GM12878 (cell line): ENCODE measurements around the gene LONRF3. TPM values are rescaled to one million over a fixed set of nuclear protein-coding genes. Genes with fewer than 3 reads are reported as not detected.
"Not testable (repeated sequence)": the region's sequence is repeated elsewhere in the genome, so short reads cannot be mapped to it uniquely, and the experiment has no call there.

Source experiments
- ATAC-seq: fragments of 200-7000 bp; cut with Tn5 transposase; 3 replicates; pipeline ENCODE4 v1.9.1; 2020; ENCODE audit warnings: mild to moderate bottlenecking, moderate library complexity
- BruUV-seq: library from RNA; stranded (reverse); fragments of 400-500 nt; replicated peaks from 2 replicates; lab custom pipeline; 2021; lab: Mats Ljungman, UMichigan
- CTCF ChIA-PET: fragments of 300-600 bp; sonication (Branson Sonifier 250); formaldehyde crosslinking; extraction: SDS; loops from one replicate; lab custom pipeline; 2021; ENCODE audit warnings: inconsistent platforms; lab: Yijun Ruan, JAX
- POLR2A ChIA-PET: fragments of 350-600 bp; formaldehyde crosslinking; extraction: SDS; loops from one replicate; lab custom pipeline; 2021; ENCODE audit warnings: inconsistent platforms; lab: Charles Lee
- RAD21 ChIA-PET: fragments of 300-600 bp; sonication (Branson Sonifier 250); formaldehyde crosslinking; loops from one replicate; lab custom pipeline; 2023; ENCODE audit warnings: antibody characterized with exemption; ENCODE audit not compliant: unreplicated experiment; lab: Charles Lee
- SMC1A ChIA-PET: fragments of 300-600 bp; sonication (Branson Sonifier 250); formaldehyde crosslinking; loops from one replicate; lab custom pipeline; 2023; ENCODE audit not compliant: unreplicated experiment, uncharacterized antibody; lab: Charles Lee
- DNase-seq: peaks from one replicate; pipeline ENCODE4 v3.0.0-alpha.2; 2011; ENCODE audit warnings: low read depth, low spot score
- FAIRE-seq: peaks from 3 replicates; lab custom pipeline; 2011; peaks lifted over from hg19 to GRCh38; lab: Jason Lieb, UNC
- H2AFZ ChIP-seq: 2 replicates; pipeline ENCODE4 v1.6.0; 2011; ENCODE audit warnings: low read depth, low read length, control low read depth; ENCODE audit not compliant: control insufficient read depth
- H3K27ac ChIP-seq: 2 replicates; pipeline ENCODE4 v1.5.1; 2011; ENCODE audit warnings: control low read depth; ENCODE audit not compliant: control insufficient read depth, insufficient read depth
- H3K27me3 ChIP-seq, 2 experiments: replicated peaks in 1 of 2; 2 replicates each; pipeline versions ENCODE4 v1.6.0 to v1.6.1; 2011; ENCODE audit warnings: low read length in 1 of 2; ENCODE audit not compliant: control insufficient read depth in 2 of 2, insufficient read depth in 2 of 2
- H3K36me3 ChIP-seq, 2 experiments: 2 replicates each; pipeline ENCODE4 v1.5.1; 2011; ENCODE audit warnings: low read length in 1 of 2; ENCODE audit not compliant: control insufficient read depth in 2 of 2, insufficient read depth in 2 of 2
- H3K4me1 ChIP-seq: 2 replicates; pipeline ENCODE4 v1.6.1; 2011; ENCODE audit warnings: mild to moderate bottlenecking, low read length, moderate library complexity, mixed read lengths; ENCODE audit not compliant: control insufficient read depth, insufficient read depth
- H3K4me2 ChIP-seq: 2 replicates; pipeline ENCODE4 v1.6.0; 2011; ENCODE audit warnings: control low read depth; ENCODE audit not compliant: control insufficient read depth, insufficient read depth
- H3K4me3 ChIP-seq: fragments of 200-600 bp; sonication (generic); 2 replicates; pipeline ENCODE4 v1.5.1; 2016
- H3K79me2 ChIP-seq: 2 replicates; pipeline ENCODE4 v1.6.0; 2011; ENCODE audit warnings: low read length; ENCODE audit not compliant: control insufficient read depth, insufficient read depth
- H3K9ac ChIP-seq: 2 replicates; pipeline ENCODE4 v1.8.0; 2011; ENCODE audit warnings: low read length, control low read depth, mixed read lengths; ENCODE audit not compliant: control insufficient read depth, insufficient read depth
- H3K9me3 ChIP-seq: replicated peaks from 3 replicates; pipeline ENCODE4 v1.5.1; 2011; ENCODE audit warnings: mild to moderate bottlenecking, low read length; ENCODE audit not compliant: control insufficient read depth, insufficient read depth
- H4K20me1 ChIP-seq: 2 replicates; pipeline ENCODE4 v1.6.0; 2011; ENCODE audit not compliant: control insufficient read depth, insufficient read depth
- ESRRA ChIP-seq: IDR thresholded peaks from 2 replicates; pipeline ENCODE4 v1.6.1; 2012; ENCODE audit warnings: mild to moderate bottlenecking, low read length, improper control_type of control experiment
- HDGF ChIP-seq: fragments of 450-650 bp; IDR thresholded peaks from 2 replicates; pipeline ENCODE4 v1.6.1; 2016; ENCODE audit warnings: antibody characterized with exemption
- MXI1 ChIP-seq: fragments of 150-350 bp; IDR thresholded peaks from 2 replicates; pipeline ENCODE4 v1.6.1; 2011; ENCODE audit warnings: low read depth, mild to moderate bottlenecking, inconsistent platforms, low read length, improper control_type of control experiment
- RAD21 ChIP-seq: IDR thresholded peaks from 2 replicates; pipeline ENCODE4 v1.6.1; 2011; ENCODE audit warnings: mild to moderate bottlenecking, low read depth, low read length, moderate library complexity; ENCODE audit not compliant: insufficient read depth
- RELA ChIP-seq: fragments of 450-650 bp; IDR thresholded peaks from 2 replicates; pipeline ENCODE4 v1.8.0; 2014; ENCODE audit warnings: borderline replicate concordance; ENCODE audit not compliant: partially characterized antibody
- SP1 ChIP-seq: IDR thresholded peaks from one replicate; pipeline ENCODE4 v1.6.1; 2011; ENCODE audit warnings: low read depth, low read length
- SUPT20H ChIP-seq: IDR thresholded peaks from 2 replicates; pipeline ENCODE4 v1.6.1; 2011; ENCODE audit warnings: low read depth, mild to moderate bottlenecking, low read length, moderate library complexity, borderline replicate concordance; ENCODE audit not compliant: control insufficient read depth
- WGBS: methylation state at CpG from one replicate; pipeline ENCODE4 v1.1.6; 2016; ENCODE audit warnings: low lambda C conversion rate; ENCODE audit not compliant: insufficient replicate concordance, insufficient coverage; ENCODE audit errors: missing lambda C conversion rate; 5-methylcytosine and 5-hydroxymethylcytosine counted together
- in situ Hi-C: fragments of 300-500 bp; cut with MboI; formaldehyde crosslinking; loops from 9 replicates; pipeline ENCODE4 v1.14.3; 2018; ENCODE audit warnings: mixed read lengths
- intact Hi-C: fragments of 100-400 bp; cut with micrococcal nuclease; formaldehyde crosslinking; loops from one replicate; pipeline ENCODE4 v1.14.2; 2022; ENCODE audit not compliant: unreplicated experiment
- polyA plus RNA-seq, 11 experiments: library from polyadenylated mRNA; depleted of rRNA in 4 of 11; unstranded in 6 of 11; stranded (reverse) in 5 of 11; fragments of >200 nt; fragmentation: Nextera tagmentation in 4 of 11; fragmentation: Illumina TruSeq in 1 of 11; extraction: Ambion mirVana in 4 of 11; extraction: Trizol in 1 of 11; gene quantifications; 1 replicate in 1 of 11; 2 replicates in 10 of 11; pipeline versions ENCODE4 v1.2.1 to v1.2.3, GENCODE V29; 2011 to 2016; ENCODE audit warnings: inconsistent platforms in 2 of 11, missing spikeins in 2 of 11, low read depth in 1 of 11
- total RNA-seq, 4 experiments: library from RNA; depleted of rRNA in 3 of 4; stranded (reverse); fragments of >200 nt in 3 of 4; fragmentation: Illumina TruSeq in 1 of 4; extraction: Trizol in 1 of 4; gene quantifications; 2 replicates each; pipeline versions ENCODE4 v1.2.1 to v1.2.3, GENCODE V29; 2013 to 2021
- TF ChIP-seq, protein P1 (sequence below): fragments of 450-650 bp; IDR thresholded peaks from 2 replicates; pipeline ENCODE4 v1.6.1; 2017; ENCODE audit warnings: borderline replicate concordance

Gene LONRF3
- total and polyA plus RNA-seq, 10 of the 15 experiments (the other 5 are each of a cell fraction or from before 2014, with no cell fraction given): 0.05 to 0.23 (median 0.09) TPM; not detected in 3

DNA sequence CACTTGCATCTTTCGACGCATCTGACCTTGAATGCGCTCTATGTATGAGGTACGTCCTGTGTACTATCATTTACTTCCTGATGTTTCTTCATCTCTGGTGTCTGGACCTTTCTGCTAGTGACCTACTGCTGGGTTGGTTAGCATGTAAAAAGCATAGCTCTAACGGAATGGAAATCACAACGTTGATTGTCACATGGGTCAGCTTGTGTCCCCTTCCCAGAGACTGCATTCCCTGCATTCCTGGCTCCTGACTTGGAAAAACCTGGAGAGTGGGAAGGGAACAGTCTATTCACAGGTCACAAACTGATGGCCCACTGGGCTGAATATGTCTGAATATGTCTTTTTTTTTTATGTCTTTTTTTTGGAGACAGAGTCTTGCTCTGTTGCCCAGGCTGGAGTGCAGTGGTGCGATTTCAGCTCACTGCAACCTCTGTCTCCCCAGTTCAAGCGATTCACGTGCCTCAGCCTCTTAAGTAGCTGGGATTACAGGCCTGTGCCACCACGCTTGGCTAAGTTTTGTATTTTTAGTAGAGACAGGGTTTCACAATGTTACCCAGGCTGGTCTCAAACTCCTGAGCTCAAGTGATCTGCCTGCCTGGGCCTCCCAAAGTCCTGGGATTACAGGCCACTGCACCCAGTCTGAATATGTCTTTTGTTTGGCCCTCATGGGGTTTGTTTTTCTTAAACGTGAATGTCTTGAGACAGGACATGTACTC lies 16.3 kb downstream of the LONRF3 start:
- SMC1A ChIA-PET: no interaction called here
- BruUV-seq: no TSS peak
- 34% methylated on average over 11 of the region's 11 CpGs for WGBS
- intact Hi-C loops (no loop called here), in situ Hi-C loops (no loop called here)
- H3K9me3 ChIP-seq: no peaks in the 10 kb centered on the region
- no peak for DNase-seq
- TF ChIP-seq RAD21 (no peak), RELA (no peak), MXI1 (no peak), ESRRA (no peak), HDGF (no peak), SP1 (no peak), SUPT20H (no peak)
- TF ChIP-seq, protein P1, sequence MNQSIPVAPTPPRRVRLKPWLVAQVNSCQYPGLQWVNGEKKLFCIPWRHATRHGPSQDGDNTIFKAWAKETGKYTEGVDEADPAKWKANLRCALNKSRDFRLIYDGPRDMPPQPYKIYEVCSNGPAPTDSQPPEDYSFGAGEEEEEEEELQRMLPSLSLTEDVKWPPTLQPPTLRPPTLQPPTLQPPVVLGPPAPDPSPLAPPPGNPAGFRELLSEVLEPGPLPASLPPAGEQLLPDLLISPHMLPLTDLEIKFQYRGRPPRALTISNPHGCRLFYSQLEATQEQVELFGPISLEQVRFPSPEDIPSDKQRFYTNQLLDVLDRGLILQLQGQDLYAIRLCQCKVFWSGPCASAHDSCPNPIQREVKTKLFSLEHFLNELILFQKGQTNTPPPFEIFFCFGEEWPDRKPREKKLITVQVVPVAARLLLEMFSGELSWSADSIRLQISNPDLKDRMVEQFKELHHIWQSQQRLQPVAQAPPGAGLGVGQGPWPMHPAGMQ: no peak
- H3K27me3 ChIP-seq: no peaks in the 10 kb centered on the region
- ATAC-seq: no peak
- RAD21 ChIA-PET: no interaction called here
- POLR2A ChIA-PET: interaction anchor here (0.5 kb wide), 1 partner anchor 10 kb away, joined by 3 read pairs; no protein-coding TSS in a partner anchor
- no peaks in the 10 kb centered on the region for H4K20me1 ChIP-seq
- no peaks in the 10 kb centered on the region for H3K4me1 ChIP-seq
- H3K36me3 ChIP-seq: no peaks in the 10 kb centered on the region
- no peak overlapping the region for H3K4me3 ChIP-seq
- no peaks in the 10 kb centered on the region for H3K79me2 ChIP-seq
- CTCF ChIA-PET: interaction anchor here (1.4 kb wide), 1 partner anchor 12 kb away, joined by 3 read pairs; no protein-coding TSS in a partner anchor
- H2AFZ ChIP-seq: no peak overlapping the region
- H3K9ac ChIP-seq: no peak overlapping the region
- H3K4me2 ChIP-seq: no peak overlapping the region
- no peak for FAIRE-seq
- H3K27ac ChIP-seq: no peak overlapping the region

DNA sequence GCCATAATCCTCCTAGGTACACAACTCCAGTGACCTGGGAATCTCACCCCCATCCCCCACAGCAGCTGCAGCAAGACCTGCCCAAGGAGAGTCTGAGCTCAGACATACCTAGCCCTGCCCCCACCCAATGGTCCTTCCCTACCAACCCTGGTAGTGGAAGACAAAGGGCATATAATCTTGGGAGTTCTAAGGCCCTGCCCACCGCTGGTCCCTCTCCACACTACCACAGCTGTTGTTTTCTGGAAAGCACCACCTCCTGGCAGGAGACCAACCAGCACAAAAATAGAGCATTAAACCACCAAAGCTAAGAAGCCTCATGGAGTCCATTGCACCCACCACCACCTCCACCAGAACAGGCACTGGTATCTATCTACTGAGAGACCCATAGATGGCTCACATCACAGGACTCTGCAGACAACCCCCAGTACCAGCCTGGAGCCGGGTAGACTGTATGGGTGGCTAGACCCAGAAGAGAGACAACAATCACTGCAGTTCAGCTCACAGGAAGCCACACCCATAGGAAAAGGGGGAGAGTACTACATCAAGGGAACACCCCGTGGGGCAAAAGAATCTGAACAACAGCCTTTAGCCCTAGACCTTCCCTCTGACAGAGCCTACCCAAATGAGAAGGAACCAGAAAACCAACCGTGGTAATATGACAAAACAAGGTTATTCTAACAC lies 18.2 kb downstream of the LONRF3 start:
- intact Hi-C loops, H3K9ac ChIP-seq, H3K4me2 ChIP-seq, H3K4me3 ChIP-seq, FAIRE-seq, H3K27ac ChIP-seq, ATAC-seq, BruUV-seq, H4K20me1 ChIP-seq, H3K36me3 ChIP-seq, DNase-seq, POLR2A ChIA-PET, H2AFZ ChIP-seq, H3K4me1 ChIP-seq, in situ Hi-C loops, H3K9me3 ChIP-seq, RAD21 ChIA-PET, H3K27me3 ChIP-seq, H3K79me2 ChIP-seq: not testable (repeated sequence)
- 18% methylated on average over 4 of the region's 4 CpGs for WGBS
- ChIA-PET CTCF (interaction anchor here (1.0 to 1.2 kb wide), 2 partner anchors 12 to 16 kb away, joined by 3 read pairs; no protein-coding TSS in a partner anchor), SMC1A (interaction anchor here (0.6 kb wide), 1 partner anchor 1532 kb away, joined by 3 read pairs; no protein-coding TSS in a partner anchor)
